H9 (cell line): ENCODE measurements around the gene SLC9A9. TPM values are rescaled to one million over a fixed set of nuclear protein-coding genes. Genes with fewer than 3 reads are reported as not detected.

Experiments used
- DNase-seq: peaks from one replicate; pipeline ENCODE4 v3.0.0-alpha.2; 2017
- H2AFZ ChIP-seq: one replicate; pipeline ENCODE4 v1.6.1; 2013; ENCODE audit warnings: mild to moderate bottlenecking, low read length, control low read depth, moderate library complexity
- H2AK5ac ChIP-seq: 2 replicates; pipeline ENCODE4 v1.6.1; 2013; ENCODE audit warnings: low read length, control low read depth, mixed read lengths; ENCODE audit not compliant: insufficient read length
- H2BK120ac ChIP-seq: one replicate; pipeline ENCODE4 v1.6.1; 2013; ENCODE audit warnings: low read depth, mild to moderate bottlenecking, low read length, control low read depth, inconsistent platforms; ENCODE audit not compliant: poor library complexity, severe bottlenecking
- H2BK12ac ChIP-seq: 2 replicates; pipeline ENCODE4 v1.6.1; 2013; ENCODE audit warnings: low read length, control low read depth, mixed read lengths, low read depth; ENCODE audit not compliant: insufficient read length
- H2BK15ac ChIP-seq: 2 replicates; pipeline ENCODE4 v1.6.1; 2013; ENCODE audit warnings: low read depth, low read length, control low read depth
- H2BK20ac ChIP-seq: one replicate; pipeline ENCODE4 v1.6.1; 2013; ENCODE audit warnings: low read depth, mild to moderate bottlenecking, low read length, control low read depth, inconsistent platforms; ENCODE audit not compliant: poor library complexity, severe bottlenecking
- H2BK5ac ChIP-seq: 2 replicates; pipeline ENCODE4 v1.6.1; 2013; ENCODE audit warnings: low read length, control low read depth, mixed read lengths; ENCODE audit not compliant: insufficient read length
- H3K14ac ChIP-seq: 2 replicates; pipeline ENCODE4 v1.6.1; 2013; ENCODE audit warnings: low read length, control low read depth; ENCODE audit not compliant: insufficient read depth
- H3K18ac ChIP-seq: 2 replicates; pipeline ENCODE4 v1.6.1; 2013; ENCODE audit warnings: low read depth, mild to moderate bottlenecking, mixed read lengths, low read length, control low read depth; ENCODE audit not compliant: insufficient read length
- H3K23ac ChIP-seq: 2 replicates; pipeline ENCODE4 v1.6.1; 2013; ENCODE audit warnings: low read length, control low read depth, mixed read lengths, low read depth; ENCODE audit not compliant: insufficient read length
- H3K23me2 ChIP-seq: 2 replicates; pipeline ENCODE4 v1.6.1; 2013; ENCODE audit warnings: low read depth, mild to moderate bottlenecking, mixed read lengths, low read length, control low read depth; ENCODE audit not compliant: insufficient read length, poor library complexity, severe bottlenecking
- H3K27ac ChIP-seq: 2 replicates; pipeline ENCODE4 v1.5.1; 2013; ENCODE audit warnings: low read length, control low read depth, mixed read lengths, low read depth; ENCODE audit not compliant: insufficient read length
- H3K27me3 ChIP-seq: 2 replicates; pipeline ENCODE4 v1.6.1; 2013; ENCODE audit warnings: low read length, control low read depth, inconsistent platforms; ENCODE audit not compliant: insufficient read depth
- H3K4ac ChIP-seq: 2 replicates; pipeline ENCODE4 v1.6.1; 2013; ENCODE audit warnings: low read depth, mild to moderate bottlenecking, control low read depth, inconsistent platforms, low read length, moderate library complexity
- H3K4me1 ChIP-seq: 2 replicates; pipeline ENCODE4 v1.6.1; 2013; ENCODE audit warnings: low read length, control low read depth, inconsistent platforms; ENCODE audit not compliant: insufficient read depth
- H3K4me2 ChIP-seq: 2 replicates; pipeline ENCODE4 v1.6.1; 2013; ENCODE audit warnings: low read length, control low read depth, mixed read lengths; ENCODE audit not compliant: insufficient read length, insufficient read depth
- H3K56ac ChIP-seq: 2 replicates; pipeline ENCODE4 v1.6.1; 2013; ENCODE audit warnings: low read depth, mild to moderate bottlenecking, mixed read lengths, low read length, control low read depth; ENCODE audit not compliant: insufficient read length
- H3K79me1 ChIP-seq: 2 replicates; pipeline ENCODE4 v1.6.1; 2013; ENCODE audit warnings: low read depth, mild to moderate bottlenecking, moderate library complexity, low read length, control low read depth, inconsistent platforms; ENCODE audit not compliant: insufficient read depth, poor library complexity, severe bottlenecking
- H3K79me2 ChIP-seq: 2 replicates; pipeline ENCODE4 v1.6.1; 2013; ENCODE audit warnings: low read length, control low read depth, inconsistent platforms; ENCODE audit not compliant: insufficient read depth
- H3K9ac ChIP-seq: 2 replicates; pipeline ENCODE4 v1.6.1; 2013; ENCODE audit warnings: low read length, control low read depth, mixed read lengths; ENCODE audit not compliant: insufficient read length; ENCODE audit errors: extremely low read depth
- H3K9me3 ChIP-seq: one replicate; pipeline ENCODE4 v1.6.1; 2013; ENCODE audit warnings: low read depth, low read length, inconsistent platforms; ENCODE audit not compliant: control insufficient read depth
- H3T11ph ChIP-seq: one replicate; pipeline ENCODE4 v1.6.1; 2013; ENCODE audit warnings: mild to moderate bottlenecking, low read length, control low read depth, inconsistent platforms
- H4K20me1 ChIP-seq: one replicate; pipeline ENCODE4 v1.6.1; 2013; ENCODE audit not compliant: control insufficient read depth, insufficient read length, insufficient read depth
- H4K5ac ChIP-seq: 2 replicates; pipeline ENCODE4 v1.6.1; 2013; ENCODE audit warnings: low read depth, mild to moderate bottlenecking, mixed read lengths, low read length, control low read depth; ENCODE audit not compliant: insufficient read length
- H4K8ac ChIP-seq: replicated peaks from 2 replicates; pipeline ENCODE4 v1.6.1; 2013; ENCODE audit warnings: low read length, control low read depth, mixed read lengths, low read depth; ENCODE audit not compliant: insufficient read length
- H4K91ac ChIP-seq: 2 replicates; pipeline ENCODE4 v1.6.1; 2013; ENCODE audit warnings: low read depth, mild to moderate bottlenecking, moderate library complexity, mixed read lengths, low read length, control low read depth; ENCODE audit not compliant: insufficient read length
- H3K27ac Mint-ChIP-seq, 3 experiments: 2 replicates in 2 of 3; 3 replicates in 1 of 3; pipeline ENCODE4 v1.8.0; 2020 to 2021; ENCODE audit warnings: mixed read lengths in 3 of 3, mild to moderate bottlenecking in 1 of 3, moderate library complexity in 1 of 3
- H3K27me3 Mint-ChIP-seq: 2 replicates; pipeline ENCODE4 v1.8.0; 2021; ENCODE audit warnings: low read depth, mild to moderate bottlenecking, moderate library complexity, mixed read lengths
- H3K36me3 Mint-ChIP-seq, 3 experiments: 2 replicates in 2 of 3; 3 replicates in 1 of 3; pipeline ENCODE4 v1.8.0; 2020 to 2021; ENCODE audit warnings: low read depth in 3 of 3, mixed read lengths in 3 of 3; ENCODE audit not compliant: insufficient read depth in 1 of 3
- H3K4me1 Mint-ChIP-seq, 2 experiments: 2 replicates each; pipeline ENCODE4 v1.8.0; 2020; ENCODE audit warnings: mixed read lengths in 2 of 2
- H3K4me3 Mint-ChIP-seq, 2 experiments: 2 replicates in 1 of 2; 3 replicates in 1 of 2; pipeline ENCODE4 v1.8.0; 2020 to 2021; ENCODE audit warnings: mild to moderate bottlenecking in 2 of 2, mixed read lengths in 2 of 2, moderate library complexity in 1 of 2
- H3K9me3 Mint-ChIP-seq, 2 experiments: 2 replicates in 1 of 2; 3 replicates in 1 of 2; pipeline ENCODE4 v1.8.0; 2020; ENCODE audit warnings: mild to moderate bottlenecking in 2 of 2, mixed read lengths in 2 of 2, moderate library complexity in 1 of 2
- CTCF ChIP-seq: fragments of 200-600 bp; sonication (generic); conservative IDR thresholded peaks from 3 replicates; pipeline ENCODE4 v1.8.0; 2021; ENCODE audit warnings: antibody characterized with exemption, mild to moderate bottlenecking
- WGBS: extraction: QIAGEN DNeasy Blood & Tissue Kit; methylation state at CpG from one replicate; pipeline ENCODE4 v1.1.7; 2013; ENCODE audit warnings: missing lambda C conversion rate, low lambda C conversion rate, mixed read lengths; ENCODE audit not compliant: insufficient read length; ENCODE audit errors: extremely low coverage; 5-methylcytosine and 5-hydroxymethylcytosine counted together
- total RNA-seq: library from RNA; stranded (reverse); gene quantifications from 2 replicates; pipeline ENCODE4 v1.2.1, GENCODE V29; 2021

The SLC9A9 gene
- total RNA-seq, 1 experiment from 2014 or later = 0.35 TPM

GRCh38 chr3:143597774-143598652 is 250.3 kb downstream of the SLC9A9 start:
- no peak overlapping the region; the same call in 1 of the 2 replicates for H3K14ac ChIP-seq
- Mint-ChIP-seq H3K36me3 (no peaks in the 10 kb centered on the region), H3K9me3 (no peaks in the 10 kb centered on the region), H3K4me3 (no peak overlapping the region), H3K27me3 (no peaks in the 10 kb centered on the region), H3K4me1 (peaks cover 42 to 45% of the 10 kb centered on the region in 2 experiments), H3K27ac (peak overlapping the region in 2 of 3 experiments; percentile 36 to 73; a peak in 2 of 7 replicates)
- H3K79me1 ChIP-seq = no peaks in the 10 kb centered on the region
- no peak overlapping the region for H2BK20ac ChIP-seq
- no peak overlapping the region for H2BK12ac ChIP-seq
- H3K18ac ChIP-seq = no peak overlapping the region
- DNase-seq = no peak
- H3K9me3 ChIP-seq = no peaks in the 10 kb centered on the region
- H3K9ac ChIP-seq = no peak overlapping the region
- H4K5ac ChIP-seq = no peak overlapping the region
- WGBS = no CpG with 5 or more reads among the region's 17 CpGs
- H3K27ac ChIP-seq = no peak overlapping the region
- no peak overlapping the region for H2AFZ ChIP-seq
- no peaks in the 10 kb centered on the region for H3K27me3 ChIP-seq
- no peak overlapping the region for H3K56ac ChIP-seq
- H2AK5ac ChIP-seq = no peak overlapping the region
- no peak overlapping the region for H2BK120ac ChIP-seq
- H3K79me2 ChIP-seq = no peaks in the 10 kb centered on the region; the same call in 1 of the 2 replicates
- no peak overlapping the region for H3K4me2 ChIP-seq
- no peak overlapping the region for H3T11ph ChIP-seq
- H3K23me2 ChIP-seq = no peaks in the 10 kb centered on the region
- TF ChIP-seq CTCF = no peak
- no peak overlapping the region for H4K91ac ChIP-seq
- no peaks in the 10 kb centered on the region for H4K20me1 ChIP-seq
- no peak overlapping the region for H3K4ac ChIP-seq
- H3K23ac ChIP-seq = no peak overlapping the region
- H2BK15ac ChIP-seq = no peak overlapping the region
- H3K4me1 ChIP-seq = peaks cover 9% of the 10 kb centered on the region; the same call in 1 of the 2 replicates
- H4K8ac ChIP-seq = no peak overlapping the region
- no peak overlapping the region for H2BK5ac ChIP-seq
